HG03066 (cell line): Measurements from ENCODE around the gene BTBD19.
"Not testable (repeated sequence)": the region's sequence is repeated elsewhere in the genome, so short reads cannot be mapped to it uniquely, and the experiment has no call there.

Experiments used
- ATAC-seq: cut with Tn5 transposase; IDR thresholded peaks from one replicate; pipeline ENCODE4 v1.9.1; 2021; ENCODE audit warnings: low read depth; ENCODE audit not compliant: unreplicated experiment

The BTBD19 gene

DNA sequence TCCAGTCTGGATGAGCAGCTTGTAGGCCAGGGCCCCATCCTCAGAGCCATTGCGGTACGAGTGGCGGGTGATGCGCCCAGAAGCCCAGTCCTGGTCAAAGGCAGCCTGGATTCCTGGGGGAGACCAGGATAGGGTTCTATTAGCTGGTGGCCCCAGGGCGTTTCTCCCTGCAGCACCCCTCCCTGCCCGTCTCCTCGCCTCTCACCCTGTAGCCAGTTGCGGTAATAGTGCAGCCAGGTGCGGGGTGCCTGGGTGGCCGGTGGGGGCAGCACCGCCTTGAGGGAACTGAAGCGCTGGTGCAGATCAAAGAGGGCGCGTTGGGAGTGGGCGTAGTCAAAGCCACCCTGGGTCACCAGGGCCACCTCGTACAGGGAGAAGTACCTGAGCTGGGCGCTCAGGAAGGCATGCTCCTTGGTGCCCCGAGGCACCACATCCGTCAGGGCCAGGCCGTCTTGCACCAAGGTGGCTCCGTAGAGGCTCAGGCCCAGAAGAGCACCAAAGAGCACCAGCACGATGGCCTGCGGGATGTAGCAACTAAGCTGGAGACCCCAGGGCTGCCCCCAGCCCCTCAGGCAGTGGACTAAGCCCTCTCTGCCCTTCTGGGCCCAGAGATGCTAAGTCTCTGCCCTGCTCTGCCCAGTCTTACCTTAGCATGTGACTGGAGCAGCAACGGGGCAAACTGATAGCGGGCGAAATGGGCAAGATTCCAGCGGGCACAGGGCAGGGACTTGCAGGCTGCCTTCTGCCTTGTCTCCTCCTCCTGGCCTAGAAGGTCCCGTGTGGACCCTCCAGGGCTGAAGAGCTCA lies 19.1 kb downstream of the BTBD19 start:
- ATAC-seq = no peak

GRCh38 chr1:44828003-44828651 lies 19.8 kb downstream of the BTBD19 start:
- ATAC-seq = no peak

GRCh38 chr1:44828841-44829440 lies 20.6 kb downstream of the BTBD19 start:
- ATAC-seq = no peak

- ATAC-seq = no peak
Measured at GRCh38 chr1:44829506-44830384, 21.4 kb downstream of the BTBD19 start.

DNA sequence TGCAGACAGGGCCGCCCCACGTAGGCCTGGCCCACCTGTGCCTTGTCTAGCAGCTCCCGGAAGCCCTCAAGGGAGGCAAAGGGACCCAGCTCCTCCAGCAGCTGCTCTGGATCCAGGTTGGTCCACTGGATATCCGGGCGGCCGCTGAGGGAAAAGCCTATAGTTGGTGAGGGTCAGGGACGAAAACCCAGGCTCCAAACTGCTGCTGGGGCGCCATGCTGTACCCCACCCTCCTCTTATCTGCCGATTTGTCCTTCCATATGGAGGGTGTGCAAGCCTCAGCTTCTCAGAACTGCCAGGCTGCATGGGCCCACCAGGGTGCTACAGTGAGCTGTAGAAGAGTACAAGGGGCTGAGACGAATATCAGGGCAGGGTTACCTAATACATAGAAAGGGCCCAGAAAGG lies 22.6 kb downstream of the BTBD19 start:
- no peak for ATAC-seq

DNA sequence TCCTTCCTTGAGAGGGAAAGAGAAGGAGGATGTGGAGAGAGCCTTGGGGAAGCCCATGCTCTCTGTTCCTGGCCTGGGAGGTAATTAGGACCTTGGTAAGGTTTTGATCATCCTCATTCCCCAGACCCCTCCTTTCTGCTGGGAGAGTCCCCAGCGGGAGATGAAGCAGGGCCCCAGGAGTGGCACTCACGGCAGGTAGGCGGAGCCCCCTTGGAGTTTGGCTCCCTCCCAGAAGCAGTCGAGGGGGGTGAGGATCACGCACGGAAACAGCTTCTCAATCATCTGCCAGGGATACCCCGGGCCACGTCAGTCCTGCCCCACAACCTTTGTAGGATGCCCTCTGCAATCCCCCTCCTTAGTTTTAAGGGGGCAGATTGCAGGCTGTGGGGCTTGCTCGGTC lies 23.2 kb downstream of the BTBD19 start:
- ATAC-seq = no peak

DNA sequence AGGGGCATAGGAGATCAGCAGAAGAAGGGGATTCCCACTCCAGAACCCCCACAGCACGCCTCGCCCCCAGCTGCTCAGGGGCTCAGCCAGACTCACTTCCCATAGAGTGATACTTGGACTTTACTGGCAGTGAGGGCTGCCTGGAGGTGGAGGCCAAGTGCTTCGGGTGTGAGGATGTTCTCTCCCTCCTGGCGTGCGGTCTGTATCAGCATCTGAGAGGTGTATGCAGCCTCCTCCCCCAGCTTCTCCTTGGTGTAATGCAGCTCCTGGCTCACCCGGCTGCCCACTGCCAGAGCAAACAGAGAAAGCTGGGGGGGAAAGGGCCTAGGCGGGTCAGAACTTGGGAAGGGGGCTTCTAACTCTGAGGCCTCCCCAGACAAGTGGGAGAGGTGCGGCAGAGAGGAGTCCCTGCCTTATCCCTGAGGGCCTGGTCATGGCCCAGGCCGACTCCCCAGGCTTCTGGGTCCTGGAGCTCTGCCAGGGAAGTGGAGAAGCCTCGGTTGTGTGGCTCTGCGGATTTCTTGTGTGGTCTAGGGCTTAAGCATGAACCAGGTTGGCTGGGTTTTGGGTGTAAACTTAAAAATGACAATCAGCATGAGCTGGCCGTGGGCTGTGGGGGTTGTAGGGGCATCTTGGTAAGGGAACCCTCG lies 23.9 kb downstream of the BTBD19 start:
- no peak for ATAC-seq

DNA sequence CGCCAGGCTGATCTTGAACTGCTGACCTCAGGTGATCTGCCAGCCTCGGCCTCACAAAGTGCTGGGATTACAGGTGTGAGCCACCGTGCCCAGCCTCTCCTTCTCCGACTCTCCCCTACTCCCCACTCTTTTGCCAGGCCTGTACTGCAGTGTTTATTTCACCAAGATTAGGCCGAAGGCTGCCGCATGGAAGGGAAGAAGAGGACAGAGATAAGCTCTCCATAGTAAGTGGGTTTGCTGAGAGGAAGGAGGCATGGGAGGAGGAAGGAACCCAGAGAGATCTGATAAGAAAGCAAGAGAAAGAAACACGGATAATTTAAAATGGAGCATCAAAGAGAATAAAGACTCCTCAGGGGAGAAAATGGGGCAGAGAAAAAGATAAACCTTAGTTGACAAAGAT lies 26.0 kb downstream of the BTBD19 start:
- ATAC-seq = no peak

GRCh38 chr1:44835738-44836675 lies 27.7 kb downstream of the BTBD19 start:
- peak; percentile 70 for ATAC-seq

DNA sequence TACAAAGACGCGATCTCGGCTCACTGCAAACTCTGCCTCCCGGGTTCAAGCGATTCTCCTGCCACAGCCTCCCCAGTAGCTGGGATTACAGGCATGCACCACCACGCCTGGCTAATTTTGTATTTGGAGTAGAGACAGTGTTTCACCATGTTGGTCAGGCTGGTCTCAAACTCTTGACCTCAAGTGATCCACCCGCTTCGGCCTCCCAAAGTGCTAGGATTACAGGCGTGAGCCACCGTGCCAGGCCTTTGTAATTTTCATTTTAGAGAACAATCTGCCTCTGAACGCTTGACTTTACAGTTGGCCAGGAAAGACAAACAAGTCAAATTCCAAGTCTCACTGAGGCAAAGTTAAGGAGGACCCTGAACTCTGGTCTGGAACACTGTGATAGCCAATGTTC lies 30.0 kb downstream of the BTBD19 start:
- not testable (repeated sequence) for ATAC-seq

GRCh38 chr1:44839576-44839975 lies 31.3 kb downstream of the BTBD19 start:
- ATAC-seq = no peak

DNA sequence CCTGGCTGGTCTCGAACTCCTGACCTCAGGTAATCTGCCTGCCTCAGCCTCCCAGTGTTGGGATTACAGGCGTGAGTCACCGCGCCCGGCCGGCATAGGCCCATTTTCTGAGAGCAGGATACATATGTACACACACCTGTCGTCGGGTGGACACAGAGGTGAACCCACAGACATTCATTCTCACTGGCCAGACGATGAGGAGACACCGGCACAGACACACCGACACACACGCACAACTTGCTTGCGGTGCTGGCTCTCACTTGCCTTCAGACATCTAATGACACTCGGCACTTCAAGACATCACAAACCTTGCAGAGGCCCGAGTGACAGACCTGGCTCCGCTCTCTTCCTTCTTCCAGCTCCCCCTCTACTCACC lies 34.2 kb downstream of the BTBD19 start:
- ATAC-seq = no peak

- ATAC-seq = no peak
Measured at GRCh38 chr1:44842862-44843655, 34.7 kb downstream of the BTBD19 start, which contains the start of gene PTCH2. TSS of gene PTCH2 (minus strand) at chr1:44843253. CDS start at chr1:44842932, 321 bp downstream.

DNA sequence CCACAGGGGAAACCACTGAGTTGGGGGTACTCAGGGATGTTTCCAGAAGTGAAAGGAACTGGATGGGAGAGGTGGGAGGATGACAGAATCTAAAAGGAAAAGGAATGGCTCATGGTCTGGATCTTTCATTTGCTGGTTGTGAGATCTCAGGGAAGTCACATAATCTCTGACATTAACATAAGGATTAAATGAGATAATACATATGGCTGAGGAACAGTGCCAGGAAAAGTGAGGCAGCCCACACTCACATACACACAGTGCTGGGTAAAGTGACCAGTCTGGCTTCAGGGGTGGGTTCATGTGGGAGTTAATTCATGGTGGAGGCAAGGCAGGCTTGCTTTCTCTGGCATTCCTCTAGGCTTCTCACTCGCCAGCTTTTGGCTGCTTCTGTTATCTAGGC lies 38.7 kb downstream of the BTBD19 start:
- ATAC-seq = no peak

DNA sequence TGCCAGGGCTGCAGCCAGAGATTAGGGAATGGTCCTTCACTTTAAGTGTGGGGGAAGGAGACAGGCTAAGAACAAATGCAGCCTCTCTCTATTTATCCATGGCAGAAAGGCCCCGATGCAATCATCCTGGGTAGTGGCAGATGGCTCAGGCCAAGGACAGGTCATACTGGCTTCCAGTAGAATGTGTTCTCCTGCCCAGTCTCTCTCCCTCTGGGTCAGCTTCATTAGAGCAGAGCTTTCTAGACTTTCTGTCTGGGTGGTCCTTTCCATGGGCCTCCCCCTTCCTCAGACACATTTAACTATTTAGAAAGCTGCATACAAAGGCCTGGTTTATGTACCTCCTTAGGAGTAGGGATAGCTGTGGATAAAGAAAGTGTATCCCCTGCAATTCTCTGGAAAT lies 39.5 kb downstream of the BTBD19 start:
- no peak for ATAC-seq

GRCh38 chr1:44848456-44849181 lies 40.3 kb downstream of the BTBD19 start:
- ATAC-seq = no peak

- no peak for ATAC-seq
Measured at GRCh38 chr1:44849575-44850132, 41.3 kb downstream of the BTBD19 start.
